ENCODE measurements around the gene RBM5. TPM values are rescaled to one million over a fixed set of nuclear protein-coding genes. Genes with fewer than 3 reads are reported as not detected.

RBM5 gene
- total RNA-seq, 1 donor from 2014 or later: 85.3 TPM

DNA sequence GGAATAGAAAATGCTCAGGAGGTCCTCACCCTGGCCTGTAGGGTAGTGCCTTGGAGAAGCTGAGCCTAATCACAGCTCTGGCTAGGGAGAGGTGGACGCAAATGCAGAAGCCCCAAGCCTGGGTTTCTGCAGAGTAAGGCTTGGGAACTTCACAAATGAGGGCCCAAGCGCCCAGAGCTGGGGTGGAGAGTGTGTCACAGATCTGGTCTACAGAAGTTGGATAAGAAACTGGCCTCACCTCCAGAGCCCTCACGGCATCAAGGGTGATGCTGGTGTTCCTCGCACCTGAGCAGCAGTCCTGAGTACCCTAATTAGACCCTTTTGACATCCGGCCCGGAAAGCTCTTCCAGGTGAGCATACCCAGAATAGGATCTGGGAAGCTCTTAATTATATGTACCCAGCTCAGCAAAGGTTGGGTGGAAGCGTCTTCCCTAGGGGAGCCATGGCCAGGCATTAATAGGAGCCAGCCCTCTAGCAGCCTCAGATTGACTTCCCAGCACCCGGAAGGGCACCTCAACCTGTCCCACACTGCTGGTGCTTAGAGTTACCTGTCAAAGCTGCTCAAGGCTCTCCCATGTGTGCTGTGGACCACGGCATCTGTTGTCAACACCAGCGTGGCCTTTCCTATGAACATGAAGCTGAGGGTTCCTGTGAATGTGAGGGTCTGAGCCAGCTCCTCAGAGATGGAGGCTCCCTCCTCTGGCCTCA is 31.8 kb downstream of the RBM5 start:
- intact Hi-C loops (cut with DNase I): loop anchor here (1.0 to 5.0 kb wide), 3 partner anchors 69 to 152 kb away; no protein-coding TSS in a partner anchor
- DNase-seq (ENCODE audit: low spot score): no peak

DNA sequence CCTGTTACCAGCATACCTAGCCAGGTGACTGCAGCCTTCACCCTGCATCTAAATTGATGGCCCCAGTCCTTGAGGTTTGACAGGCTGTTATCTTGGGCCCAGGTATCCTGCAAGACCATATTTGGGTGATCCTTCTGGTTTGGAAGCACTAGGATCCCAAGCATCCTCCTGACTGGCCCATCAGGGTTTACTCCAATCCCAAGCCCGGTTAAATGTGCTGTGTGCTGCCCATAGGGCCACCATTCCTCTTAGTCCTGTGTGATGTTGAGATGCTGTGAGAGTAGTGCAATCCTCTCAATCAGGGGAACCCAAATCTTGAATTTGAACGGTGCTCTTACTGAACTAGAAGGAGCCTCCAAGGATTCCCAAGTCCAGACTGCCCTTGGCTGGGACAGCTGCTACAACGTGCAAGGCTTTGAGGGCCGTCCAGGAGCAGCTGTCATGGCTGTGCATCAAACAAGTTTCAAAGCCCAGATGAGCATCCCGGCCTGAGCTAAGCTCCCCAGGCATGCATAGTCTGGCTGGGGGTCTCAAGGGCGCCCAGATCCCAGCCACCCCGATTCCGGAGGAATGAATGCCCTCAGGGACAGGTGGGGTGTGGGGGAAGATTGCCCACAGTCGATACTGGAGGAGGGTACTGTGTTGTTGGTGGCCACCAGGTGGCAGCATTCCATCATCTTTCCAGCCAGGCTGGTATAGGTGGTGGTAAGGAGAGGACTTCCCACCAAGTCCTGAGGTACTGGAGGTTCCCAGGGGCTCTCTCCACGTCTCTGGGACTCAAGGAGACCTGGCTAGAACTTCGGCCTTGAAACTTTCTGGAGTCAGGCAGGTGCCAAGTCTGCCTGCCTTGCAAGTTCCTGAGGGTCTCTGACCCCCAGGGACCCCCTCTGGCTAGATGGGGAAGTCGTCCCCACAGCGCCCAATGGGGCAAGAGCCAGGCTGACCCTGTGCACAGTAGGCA is 32.6 kb downstream of the RBM5 start:
- intact Hi-C loops (cut with DNase I): loop anchor here (1.0 to 5.0 kb wide), 3 partner anchors 68 to 151 kb away; no protein-coding TSS in a partner anchor
- DNase-seq (ENCODE audit: low spot score): no peak

DNA sequence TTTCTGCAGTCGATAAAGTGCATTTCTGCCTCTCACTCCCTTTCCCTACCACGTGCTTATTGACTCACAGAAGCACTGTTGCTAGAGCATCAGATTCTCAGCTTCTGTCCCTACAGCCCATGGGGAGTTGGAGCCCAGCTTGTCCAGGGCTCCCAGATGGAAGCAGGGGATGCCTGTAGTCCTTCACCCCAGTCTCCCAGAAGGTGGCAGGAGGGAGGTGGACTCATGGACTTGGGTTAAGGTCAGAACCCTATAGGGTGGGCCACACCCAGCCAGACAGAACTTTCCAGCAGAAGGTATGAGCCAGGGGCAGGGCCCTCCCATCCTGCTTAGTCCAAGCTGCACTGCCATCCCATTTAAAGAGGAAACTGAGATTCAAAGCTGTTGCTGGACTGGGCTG is 33.4 kb downstream of the RBM5 start:
- no peak for DNase-seq (ENCODE audit: low spot score)
- intact Hi-C loops (cut with DNase I): loop anchor here (5.0 kb wide), 1 partner anchor 150 kb away; no protein-coding TSS in a partner anchor

DNA sequence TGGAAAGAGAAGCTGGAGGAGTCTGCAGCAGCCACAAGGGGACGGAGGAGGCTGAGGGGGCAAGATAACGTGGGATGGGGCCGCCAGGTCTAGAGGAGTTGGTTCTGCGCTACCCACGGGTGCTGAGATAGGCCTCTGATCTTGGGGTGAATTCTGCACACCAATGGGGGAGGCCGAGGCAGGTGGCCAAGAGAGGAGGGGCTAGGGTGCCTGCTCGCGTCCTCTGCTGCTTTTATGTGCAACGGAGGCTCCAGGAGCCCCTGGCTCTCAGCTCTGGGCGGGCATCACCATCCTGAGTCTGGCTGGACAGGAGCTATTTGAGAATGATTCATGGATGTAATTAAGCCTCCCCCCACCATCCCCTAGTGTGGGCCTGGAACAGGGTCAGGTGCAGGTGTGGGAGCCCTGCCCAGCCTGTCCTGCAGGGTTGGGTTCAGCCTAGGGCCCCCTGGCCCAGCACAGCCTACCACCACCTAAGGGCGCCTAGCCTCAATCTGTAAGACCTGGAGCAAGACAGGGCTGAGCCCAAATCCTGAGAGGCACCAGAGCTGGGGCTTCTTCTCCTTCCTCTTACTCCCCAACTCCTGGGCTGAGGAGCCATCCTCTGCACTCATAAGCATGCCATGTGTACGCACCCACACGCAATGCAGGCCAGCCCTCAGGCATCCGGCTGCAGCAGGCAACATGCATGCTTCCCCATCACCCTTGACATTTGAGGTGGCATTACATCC is 34.1 kb downstream of the RBM5 start:
- intact Hi-C loops (cut with DNase I): loop anchor here (5.0 kb wide), 1 partner anchor 149 kb away; no protein-coding TSS in a partner anchor
- no peak for DNase-seq (ENCODE audit: low spot score)

DNA sequence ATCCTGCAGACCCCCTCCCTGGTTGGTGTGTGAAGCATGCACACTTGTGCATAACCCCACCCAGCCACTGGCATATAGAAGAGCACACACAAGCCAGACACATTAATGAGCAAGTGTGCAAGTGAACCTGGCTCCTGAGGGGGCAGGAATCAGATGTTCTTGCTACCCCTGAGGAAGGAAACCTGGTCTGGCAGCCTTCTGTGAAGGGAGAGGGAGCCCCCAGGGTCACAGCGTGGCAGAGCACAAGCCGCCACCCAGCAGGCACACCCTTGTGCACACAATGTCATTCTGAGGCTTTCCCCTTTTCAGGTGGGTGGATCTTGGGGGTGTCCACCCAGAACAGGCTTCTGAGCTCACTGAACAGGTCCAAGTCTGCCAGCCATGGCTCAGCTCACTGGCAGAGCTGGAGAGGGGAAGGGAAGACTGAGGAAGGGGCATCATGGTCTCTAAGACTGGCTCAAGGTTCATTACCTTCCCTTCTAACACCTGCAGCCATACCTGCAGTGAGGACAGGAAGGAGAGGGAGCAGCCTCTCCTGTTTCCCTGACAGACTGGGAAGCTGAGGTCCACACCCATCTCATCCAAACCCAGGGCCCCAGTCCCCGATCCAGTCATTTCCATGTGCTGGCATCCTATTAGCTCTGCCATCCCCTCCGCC is 34.8 kb downstream of the RBM5 start:
- no peak for DNase-seq (ENCODE audit: low spot score)
- intact Hi-C loops (cut with DNase I): loop anchor here (5.0 kb wide), 1 partner anchor 149 kb away; no protein-coding TSS in a partner anchor

DNA sequence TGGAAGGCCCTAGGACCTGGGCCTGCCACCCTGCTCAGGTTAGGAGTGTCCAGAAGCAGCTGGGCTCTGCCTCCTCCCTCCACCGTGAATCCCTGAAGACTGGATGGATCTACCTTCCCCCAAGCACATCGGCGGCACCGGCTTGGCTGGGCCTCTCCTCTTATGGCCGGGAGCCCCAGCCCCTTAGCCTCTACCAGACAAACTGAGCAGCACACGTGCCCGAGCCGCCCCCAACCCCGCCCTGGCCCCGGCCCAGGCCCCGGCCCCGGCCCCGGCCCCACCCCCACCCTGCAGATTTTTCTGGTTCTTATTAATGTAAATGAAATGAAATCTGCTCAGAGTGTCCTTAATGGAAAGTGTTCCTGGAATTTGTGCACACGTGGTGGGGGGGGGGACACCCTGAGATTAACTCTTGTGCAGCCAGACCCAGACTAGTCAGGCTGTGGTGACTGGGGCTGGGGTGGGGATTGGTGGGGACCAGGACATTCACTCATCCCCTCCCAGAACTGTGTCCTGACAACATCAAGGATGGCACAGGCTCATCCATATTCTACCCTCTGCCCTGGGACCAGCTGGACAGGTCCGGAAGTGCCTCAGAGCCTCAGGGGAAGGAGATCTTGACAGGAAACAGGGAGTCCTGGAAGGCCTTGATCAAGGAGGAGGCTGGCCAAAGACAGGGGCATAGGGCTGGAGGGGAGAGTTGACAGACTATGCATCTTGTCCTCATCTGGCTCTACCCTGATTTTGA is 35.5 kb downstream of the RBM5 start:
- intact Hi-C loops (cut with DNase I): loop anchor here (5.0 kb wide), 1 partner anchor 148 kb away; no protein-coding TSS in a partner anchor
- DNase-seq (ENCODE audit: low spot score): no peak

DNA sequence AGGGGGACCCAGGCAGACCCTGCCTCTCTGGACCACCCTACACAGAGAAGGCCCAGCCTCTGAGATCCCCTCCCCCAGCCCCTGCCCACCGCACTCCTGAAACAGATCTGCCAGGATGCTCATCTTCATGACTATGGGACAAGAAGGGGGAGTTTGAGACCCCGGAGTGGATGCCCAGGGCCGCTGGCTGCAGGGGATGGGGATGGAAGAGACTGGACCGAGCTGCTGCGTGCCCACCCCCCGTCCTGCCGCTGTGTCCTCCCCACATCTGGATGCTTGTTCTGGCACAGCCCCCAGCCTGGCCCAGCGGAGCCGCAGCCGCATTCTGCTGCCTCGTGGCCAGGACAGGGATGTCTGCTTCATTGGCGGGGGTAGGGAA is 36.1 kb downstream of the RBM5 start:
- no peak for DNase-seq (ENCODE audit: low spot score)
- intact Hi-C loops (cut with DNase I): loop anchor here (5.0 kb wide), 1 partner anchor 148 kb away; no protein-coding TSS in a partner anchor

DNA sequence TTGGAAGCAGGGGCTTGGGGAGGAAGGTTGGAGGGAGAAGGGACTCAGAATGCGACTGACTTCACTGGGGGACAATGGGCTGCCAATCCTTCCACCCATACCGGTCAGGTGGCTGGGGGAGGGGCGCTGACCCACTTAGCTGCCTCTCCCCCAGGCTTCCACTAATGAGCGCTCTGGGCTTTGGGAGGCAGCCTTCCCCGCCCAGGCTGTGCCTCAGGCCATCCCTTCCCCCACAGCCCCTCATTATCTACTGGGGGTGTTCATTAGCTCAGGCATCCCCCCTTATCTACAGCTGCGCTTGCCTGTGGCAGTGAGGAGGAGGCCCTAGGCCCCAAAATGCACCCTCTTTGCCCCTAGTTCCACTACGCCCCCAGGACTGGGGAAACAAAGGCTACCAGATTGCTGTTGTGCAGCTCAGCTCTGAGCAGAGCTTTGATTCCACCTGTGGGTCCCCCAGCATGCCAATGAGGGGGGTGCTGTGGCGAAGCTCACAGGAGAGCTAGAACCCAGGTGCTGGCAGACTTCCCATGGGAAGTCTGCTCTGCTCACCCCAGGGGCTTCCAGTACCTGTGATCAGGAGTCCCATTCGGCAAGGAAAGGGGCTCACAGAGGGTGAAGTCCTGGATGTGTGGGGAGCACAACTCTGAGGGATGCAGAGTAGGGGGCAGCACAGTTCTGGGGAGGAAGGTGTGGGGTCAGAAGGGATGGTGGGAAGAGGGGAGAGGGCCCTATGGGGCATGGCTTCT is 37.0 kb downstream of the RBM5 start:
- intact Hi-C loops (cut with DNase I): no loop called here
- no peak for DNase-seq (ENCODE audit: low spot score)

DNA sequence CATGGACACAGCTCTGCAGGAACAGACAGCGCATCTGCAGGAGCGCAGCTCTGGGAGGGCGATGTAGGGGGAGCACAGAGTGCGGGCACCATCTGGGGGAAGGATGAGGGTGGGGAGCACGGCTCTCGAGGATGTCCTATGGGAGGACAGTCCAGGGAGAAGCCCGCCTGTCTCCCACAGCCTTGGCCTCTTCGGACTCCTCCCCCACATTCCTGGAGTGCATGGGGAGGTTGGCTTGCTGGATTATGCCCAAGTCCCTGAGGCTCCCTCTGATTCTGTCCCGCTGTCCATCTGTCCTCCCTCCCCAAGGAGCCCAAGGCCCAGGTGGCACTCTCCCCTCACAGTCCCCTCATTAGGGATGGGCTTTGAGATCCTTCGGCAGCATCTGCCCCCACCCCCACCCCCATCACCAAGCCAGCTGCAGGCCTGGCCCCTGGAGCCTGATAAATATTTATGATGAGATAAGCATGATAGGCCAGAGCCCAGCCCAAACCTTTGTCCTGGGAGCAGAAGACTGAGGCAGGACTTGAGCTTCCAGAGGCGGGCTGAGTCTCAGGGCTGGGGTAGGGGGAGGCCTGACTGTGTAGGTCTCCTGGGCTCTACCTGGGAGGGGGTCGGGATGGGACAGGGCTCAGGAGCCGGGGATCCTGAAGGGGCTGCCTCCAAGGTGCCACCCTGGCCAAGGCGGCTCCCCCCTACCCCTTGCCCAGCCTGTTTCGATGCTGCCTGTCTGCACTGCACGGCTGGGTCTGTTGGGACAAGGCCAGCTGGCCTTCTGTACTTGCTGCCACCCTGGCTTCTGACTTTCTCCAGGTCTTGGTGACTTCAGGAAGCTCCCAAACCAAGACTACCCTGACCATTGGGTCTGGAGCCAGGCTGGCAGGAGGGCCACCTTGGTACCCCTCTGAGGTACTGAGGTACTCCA is 37.8 kb downstream of the RBM5 start:
- no peak for DNase-seq (ENCODE audit: low spot score)
- intact Hi-C loops (cut with DNase I): no loop called here

DNA sequence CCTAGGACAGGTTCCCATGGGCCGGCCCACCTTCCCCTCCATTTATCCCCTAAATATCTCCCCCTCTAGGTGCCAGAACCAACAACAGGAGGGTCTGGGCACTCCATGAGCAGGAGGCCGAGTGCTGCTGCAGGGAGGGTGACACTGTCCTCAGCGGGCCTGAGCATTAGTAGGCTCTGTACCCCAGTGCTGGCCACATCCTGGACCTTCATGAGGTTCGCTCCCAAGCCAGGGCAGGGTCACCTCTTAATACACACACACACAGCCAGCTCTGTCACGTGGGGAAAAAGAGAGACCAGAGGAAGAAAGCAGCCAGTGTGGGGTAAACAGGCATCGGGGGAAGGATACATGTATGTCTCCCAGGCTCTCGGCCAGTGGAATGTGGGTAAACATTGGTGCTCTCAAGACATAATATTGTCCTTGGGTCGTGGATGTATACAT is 38.6 kb downstream of the RBM5 start:
- intact Hi-C loops (cut with DNase I): no loop called here
- DNase-seq (ENCODE audit: low spot score): no peak

DNA sequence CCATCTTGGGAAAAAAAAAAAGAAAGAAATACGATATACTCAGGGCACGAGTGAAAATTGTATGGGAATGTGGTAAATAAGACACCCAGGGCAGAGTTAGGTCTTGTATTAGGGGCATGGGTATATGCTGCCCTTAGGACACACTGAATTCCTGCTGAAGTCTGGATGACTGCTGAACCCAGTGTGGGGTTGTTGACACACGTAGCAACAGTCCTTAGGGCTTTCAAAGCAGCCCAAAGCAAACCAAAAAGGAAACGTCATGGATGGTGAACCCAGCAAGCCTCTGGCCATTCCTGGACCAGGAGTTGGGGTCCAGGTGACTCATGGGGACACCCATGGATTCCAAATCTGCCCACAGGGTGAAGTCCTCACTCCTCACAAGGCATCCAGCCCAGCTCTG is 39.3 kb downstream of the RBM5 start:
- DNase-seq (ENCODE audit: low spot score): no peak
- intact Hi-C loops (cut with DNase I): loop anchor here (1.0 kb wide), 1 partner anchor 14 kb away; no protein-coding TSS in a partner anchor

DNA sequence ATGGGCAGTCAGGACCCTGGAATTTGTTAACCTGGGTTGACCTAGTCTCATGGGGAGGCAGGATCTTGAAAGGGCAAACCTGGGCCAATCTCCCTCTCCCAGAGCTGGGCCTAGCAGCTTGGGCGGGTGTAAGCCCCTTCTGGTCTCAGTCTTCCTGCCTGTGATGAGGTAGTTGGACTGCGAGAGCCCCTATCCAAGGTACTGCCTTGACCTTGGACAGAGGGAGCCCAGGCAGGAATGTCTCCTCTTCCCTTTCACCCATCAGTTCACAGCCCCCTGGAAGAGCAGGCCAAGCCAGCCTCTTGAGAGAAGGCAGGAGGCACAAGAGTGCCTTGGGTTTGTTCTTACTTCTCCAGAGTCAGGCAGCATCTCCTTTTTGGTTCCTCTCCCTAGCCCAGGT is 41.7 kb downstream of the RBM5 start:
- no peak for DNase-seq (ENCODE audit: low spot score)
- intact Hi-C loops (cut with DNase I): no loop called here

DNA sequence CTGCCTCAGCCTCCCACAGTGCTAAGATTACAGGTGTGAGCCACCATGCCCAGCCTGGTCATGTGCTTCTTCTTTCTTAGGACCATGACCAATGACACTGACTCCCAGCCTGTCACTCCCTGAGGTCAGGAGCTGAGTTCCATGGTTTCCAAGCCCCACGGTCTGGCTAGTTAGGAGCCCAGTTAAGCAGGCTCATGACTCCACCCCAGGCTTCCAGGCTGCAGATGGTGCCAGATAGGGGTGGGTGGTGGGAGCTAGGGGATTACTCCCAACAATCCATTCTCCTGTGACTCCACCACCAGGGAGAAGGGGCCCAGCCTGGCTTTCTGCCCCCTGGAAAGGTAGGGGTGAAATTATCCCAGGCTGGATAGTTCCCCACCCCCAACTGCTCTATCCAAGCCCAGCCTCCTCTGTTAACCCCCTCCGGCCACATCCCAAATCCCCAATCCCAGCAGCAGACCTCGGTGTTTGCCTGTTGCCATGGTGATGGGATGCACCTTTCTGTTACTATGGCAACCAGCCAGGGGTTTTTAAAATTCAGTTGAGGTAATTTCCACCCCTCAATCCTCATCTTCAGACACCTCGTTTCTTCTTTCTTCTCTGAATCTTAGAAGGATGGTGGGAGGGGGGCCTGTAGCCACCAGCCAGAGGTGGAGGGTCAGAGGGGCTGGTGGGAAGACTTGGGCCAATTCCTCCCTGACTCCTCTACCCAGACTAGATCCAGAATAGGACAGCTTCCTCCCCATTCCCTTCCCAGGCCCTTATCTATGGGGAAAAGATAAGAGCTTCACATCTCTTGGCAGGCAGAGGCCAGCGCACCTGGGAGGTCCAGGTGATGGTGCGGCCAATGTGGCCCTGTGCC is 43.9 kb downstream of the RBM5 start:
- intact Hi-C loops (cut with DNase I): no loop called here
- no peak for DNase-seq (ENCODE audit: low spot score)

DNA sequence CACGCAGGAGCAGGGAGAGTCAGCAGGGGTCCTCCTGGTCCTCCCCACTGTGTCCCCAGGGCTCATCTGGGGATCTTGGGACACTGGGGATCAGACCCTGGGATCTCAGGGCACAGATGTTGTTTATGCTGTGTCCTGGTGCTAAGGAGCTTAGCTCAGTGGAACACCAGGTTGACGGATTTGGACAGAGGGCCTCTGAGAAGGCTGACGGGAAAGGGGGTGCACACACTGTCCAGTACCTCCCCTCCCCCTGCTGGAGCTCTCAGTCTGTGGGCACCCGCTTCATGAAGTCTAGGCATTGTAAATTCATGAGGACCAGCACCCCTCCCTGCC is 44.5 kb downstream of the RBM5 start:
- intact Hi-C loops (cut with DNase I): no loop called here
- DNase-seq (ENCODE audit: low spot score): no peak

DNA sequence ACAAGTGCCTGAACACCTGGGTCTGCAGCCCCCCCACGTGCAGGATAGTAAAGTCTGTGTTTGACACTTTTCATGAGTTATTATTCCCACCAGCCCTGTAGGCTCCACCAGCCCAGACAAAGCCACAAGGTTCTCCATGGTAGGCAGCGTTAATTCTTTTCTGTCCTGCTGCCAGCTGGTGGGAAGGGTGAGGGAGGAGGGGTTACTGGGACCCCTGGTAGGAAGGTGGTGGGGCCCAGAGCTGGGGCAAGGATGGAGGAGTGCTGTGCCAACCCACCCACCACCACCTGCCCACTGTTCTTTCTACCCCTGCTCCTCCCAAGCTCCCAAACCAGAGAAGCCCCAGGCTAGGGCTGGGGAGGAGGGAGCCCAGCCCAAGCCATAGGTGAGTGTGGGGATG is 45.6 kb downstream of the RBM5 start:
- no peak for DNase-seq (ENCODE audit: low spot score)
- intact Hi-C loops (cut with DNase I): no loop called here

DNA sequence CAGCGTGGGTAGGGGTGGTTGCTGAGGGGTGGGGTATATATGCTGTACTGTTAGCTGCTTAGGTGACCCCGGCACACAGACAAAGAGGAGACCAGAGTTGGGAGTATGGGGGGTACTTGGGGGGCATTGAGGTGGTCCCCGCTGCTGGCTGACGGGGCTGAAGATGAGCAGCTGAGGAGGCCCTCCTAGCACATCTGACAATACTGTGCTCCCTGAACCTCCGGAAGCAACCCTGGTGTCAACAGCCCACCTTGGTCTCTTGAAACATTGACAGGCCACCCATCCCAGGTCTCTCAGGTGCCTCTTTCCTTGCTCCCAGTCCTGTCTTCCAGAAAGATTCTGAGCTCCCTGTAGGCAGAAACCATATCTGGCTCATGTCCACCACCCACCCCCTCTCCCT is 47.2 kb downstream of the RBM5 start:
- DNase-seq (ENCODE audit: low spot score): no peak
- intact Hi-C loops (cut with DNase I): no loop called here

Measured in cardiac septum (tissue), 1 donor.